Ecto neural progenitor cell (in vitro differentiated cells): ENCODE results near the gene CASP4.
"Not testable (repeated sequence)": the region's sequence is repeated elsewhere in the genome, so short reads cannot be mapped to it uniquely, and the experiment has no call there.

ENCODE experiments used
- DNase-seq: peaks from one replicate; pipeline ENCODE4 v3.0.0-alpha.2; 2018; ENCODE audit warnings: low spot score

Gene CASP4

GRCh38 chr11:104968355-104968855 lies at the start of gene CASP4:
Gene CASP4, minus strand, starts transcription at chr11:104968574. Its CDS starts 49 bp downstream, at chr11:104968525.
- DNase-seq, result no peak

DNA sequence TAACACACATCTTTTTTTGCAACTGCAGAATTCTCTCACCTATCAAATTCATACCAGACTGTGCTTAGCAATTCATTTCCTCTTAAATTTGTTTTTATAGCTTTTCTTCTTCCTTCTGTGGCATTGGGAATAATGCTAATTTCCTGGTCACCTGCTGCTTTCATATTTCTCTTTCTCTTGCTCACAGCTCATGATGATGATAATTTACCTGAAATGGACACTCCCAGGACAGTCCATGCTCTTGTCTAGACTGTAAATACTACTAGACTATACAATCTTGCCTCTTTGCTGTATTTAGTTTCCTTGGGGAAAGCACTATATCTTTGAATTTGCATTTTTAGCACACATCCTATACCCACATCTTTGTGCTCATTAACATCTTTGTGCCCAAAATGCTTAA lies 39.1 kb upstream of the CASP4 start:
- DNase-seq, result no peak

DNA sequence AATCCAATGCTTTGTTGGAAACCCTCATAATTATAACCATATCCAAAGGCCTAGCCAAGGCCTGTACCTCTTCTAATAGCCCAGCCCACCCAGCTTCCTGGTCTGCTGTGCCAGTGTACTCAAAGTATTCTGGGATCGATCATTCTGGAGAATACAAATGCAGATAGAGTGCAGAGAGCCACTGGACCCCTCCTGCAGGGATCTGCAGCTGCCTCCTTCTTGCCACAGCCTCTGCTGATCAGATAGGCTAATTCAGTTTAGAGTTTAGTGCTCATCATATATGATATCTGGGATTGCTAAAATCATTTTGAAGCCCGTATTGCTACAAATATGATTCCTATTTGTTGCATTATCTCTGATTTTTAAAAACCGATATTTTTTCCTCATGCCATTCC lies 37.1 kb upstream of the CASP4 start:
- DNase-seq, result no peak

GRCh38 chr11:105004021-105004420 lies 35.6 kb upstream of the CASP4 start:
- no peak for DNase-seq

GRCh38 chr11:105003151-105003550 lies 34.8 kb upstream of the CASP4 start:
- DNase-seq, result no peak

- peak; percentile 47 for DNase-seq
Observed at GRCh38 chr11:105000797-105001196, 32.4 kb upstream of the CASP4 start.

DNA sequence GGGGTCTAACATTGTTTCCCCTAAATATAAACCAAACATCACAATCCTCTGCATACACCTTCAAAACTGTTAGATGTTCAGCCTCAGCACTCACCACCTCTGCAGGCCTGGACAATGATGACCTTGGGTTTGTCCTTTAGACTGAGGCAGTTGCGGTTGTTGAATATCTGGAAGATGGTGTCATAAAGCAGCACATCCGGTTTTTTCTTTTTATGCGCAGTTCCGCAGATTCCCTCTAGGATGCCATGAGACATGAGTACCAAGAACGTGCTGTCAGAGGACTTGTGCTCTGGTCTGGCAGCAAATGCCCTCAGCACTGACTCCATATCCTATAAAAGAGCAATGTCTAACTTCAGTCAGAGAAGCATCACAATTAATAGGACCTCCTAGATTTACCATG lies 31.8 kb upstream of the CASP4 start:
- peak; percentile 34 for DNase-seq

DNA sequence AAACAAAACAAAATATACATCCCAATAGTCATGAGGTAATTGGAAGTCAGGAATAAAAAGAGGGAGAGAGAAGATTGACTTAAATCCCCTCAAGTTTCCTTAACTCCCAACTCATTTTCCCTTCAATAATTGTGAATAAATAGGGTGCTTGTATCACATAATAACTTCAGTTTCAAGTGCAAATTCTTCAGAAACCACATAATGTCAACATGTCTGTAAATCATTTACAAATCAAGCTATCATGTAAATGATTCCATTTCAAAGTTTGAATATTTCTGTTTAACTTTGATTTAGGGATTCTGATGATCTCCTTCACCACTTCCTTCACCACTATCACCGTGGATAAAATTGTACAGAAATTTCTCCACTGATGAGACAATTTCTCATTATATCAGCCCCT lies 31.3 kb upstream of the CASP4 start:
- no peak for DNase-seq

GRCh38 chr11:104997288-104997687 lies 28.9 kb upstream of the CASP4 start:
- no peak for DNase-seq

DNA sequence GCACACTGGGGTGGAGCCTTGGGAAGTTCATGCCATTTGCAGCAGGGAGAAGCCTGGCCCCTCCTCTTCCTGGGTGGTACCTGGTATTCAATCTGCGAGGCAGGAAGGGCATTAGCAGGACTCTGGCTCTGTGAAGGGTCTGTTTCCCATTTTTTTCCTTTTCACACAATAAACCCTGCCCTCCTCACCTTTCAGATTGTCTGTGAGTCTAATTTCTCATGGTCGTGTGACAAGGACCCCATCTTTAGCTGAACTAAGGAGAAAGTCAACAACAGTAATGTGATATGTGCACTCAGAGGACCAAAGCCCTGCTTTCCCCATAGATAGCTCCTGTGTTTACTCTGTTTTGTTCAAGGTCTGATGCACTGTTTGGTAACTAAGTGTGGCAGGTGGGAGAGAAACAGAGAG lies 26.6 kb upstream of the CASP4 start:
- no peak for DNase-seq

DNA sequence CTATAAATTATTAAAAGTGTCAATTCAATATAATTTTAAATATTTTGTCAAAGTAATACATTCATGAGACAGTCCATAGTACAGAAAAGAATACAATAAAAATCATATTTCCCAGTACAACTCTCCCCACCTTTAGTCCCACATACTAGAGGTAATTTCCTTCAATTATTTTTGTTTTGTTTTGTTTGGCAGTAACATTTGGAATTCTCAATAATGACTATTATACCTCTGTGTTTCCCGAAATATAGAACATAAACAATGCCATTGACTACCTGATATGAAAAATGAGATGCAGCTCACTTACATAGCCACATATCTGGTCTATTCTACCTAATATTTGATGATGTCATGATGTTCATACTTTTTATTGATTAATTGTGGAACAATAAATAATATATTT lies 24.4 kb upstream of the CASP4 start:
- no peak for DNase-seq

DNA sequence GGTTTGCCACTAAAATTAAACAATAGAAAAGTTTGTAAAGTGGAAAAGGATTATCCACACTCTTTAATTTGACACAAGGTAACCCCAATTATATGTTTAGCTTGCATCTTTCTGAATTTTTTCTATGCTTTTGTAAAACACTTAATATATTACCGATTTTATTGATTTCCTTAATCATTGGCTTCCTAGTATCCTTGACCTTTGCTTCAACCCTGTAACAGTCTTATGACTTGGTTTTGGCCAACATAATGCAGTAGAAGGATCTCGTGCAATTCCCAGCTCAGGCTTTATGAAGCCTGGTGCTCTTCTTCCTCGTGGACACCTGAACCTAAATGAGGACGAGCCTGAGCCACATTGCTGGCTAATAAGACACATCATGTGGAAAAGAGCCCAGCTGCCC lies 23.6 kb upstream of the CASP4 start:
- DNase-seq, result no peak

DNA sequence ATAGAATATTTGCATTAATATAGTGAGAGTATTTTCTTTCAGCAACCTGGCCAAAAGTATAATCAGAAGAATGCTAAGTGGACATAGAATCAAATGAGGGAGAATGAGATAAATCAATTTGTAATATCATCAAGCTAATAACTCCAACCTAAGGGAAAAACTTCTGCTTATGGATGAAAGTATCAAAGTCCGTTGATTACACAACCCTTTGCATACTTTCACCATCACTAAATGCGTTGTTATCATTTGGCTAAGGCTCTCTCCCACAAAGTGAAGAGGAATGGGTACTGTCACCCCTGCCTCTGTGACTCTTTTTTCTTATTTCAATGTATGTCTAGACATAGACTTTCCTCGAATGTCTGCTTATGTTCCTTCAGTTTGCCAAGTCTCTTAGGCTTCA lies 16.4 kb upstream of the CASP4 start:
- DNase-seq, result no peak

DNA sequence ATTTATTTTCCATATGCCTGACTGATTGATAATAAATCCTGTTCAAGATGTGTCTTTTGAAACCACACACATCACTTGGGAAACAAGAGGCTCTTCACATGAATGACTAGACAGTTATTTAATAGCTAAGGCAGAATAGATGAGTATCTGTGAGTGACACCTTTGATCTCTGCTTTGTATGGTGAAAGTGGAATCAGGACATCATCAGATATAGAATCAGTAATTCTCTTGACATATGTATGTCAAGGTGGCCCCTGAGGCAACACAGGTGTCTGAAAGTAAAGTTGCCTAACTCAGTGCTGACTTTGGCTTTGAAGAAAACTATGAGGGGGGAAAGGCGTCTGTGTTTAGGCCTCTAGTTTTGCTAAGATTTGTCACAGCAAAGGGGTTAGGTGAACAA lies 11.5 kb upstream of the CASP4 start:
- DNase-seq, result no peak

GRCh38 chr11:104973616-104974015 lies 5.2 kb upstream of the CASP4 start:
- DNase-seq, result no peak

GRCh38 chr11:104972924-104973323 lies 4.5 kb upstream of the CASP4 start:
- not testable (repeated sequence) for DNase-seq

- DNase-seq, result no peak
Observed at GRCh38 chr11:104970756-104971155, 2.4 kb upstream of the CASP4 start.

GRCh38 chr11:104968856-104969776 lies 742 bp upstream of the CASP4 start:
- peak; percentile 50 for DNase-seq

DNA sequence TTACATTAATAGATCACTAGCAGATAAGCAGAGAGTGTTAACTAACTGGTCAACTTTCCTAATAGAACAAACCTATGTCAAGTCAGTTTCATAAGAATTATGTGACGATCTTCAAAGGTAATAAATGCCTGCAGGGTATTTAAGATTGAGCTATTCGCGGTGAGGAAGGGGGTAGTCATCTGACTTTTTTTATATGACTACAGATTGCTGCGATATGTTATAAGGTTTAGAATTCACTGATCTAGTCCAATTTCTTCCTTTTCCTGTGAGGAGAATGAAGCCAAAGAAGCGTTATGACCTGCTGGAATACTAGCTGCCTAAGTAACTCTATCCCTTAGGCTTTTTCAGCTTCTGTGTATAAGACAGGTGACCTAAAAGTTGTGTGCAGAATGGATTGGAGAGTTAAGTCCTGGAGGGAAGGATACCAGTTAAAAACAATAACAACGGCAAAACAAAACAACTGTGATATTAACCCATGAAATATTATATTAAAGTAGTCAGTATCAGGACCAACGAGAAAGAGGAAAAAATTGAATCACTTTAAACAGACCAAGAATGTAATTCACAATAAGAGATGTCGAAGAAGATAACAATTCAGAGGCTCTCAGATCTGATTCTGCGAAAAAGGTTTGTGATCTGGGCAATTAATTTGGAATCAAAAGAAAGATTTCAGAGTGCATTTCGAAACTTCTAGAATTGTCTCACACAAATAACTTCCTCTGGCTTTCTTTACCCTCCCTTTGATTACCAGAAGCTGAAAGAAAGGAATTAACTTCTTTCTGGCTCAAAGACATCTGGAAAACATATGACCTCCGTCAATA lies 630 bp downstream of the CASP4 start:
- no peak for DNase-seq

DNA sequence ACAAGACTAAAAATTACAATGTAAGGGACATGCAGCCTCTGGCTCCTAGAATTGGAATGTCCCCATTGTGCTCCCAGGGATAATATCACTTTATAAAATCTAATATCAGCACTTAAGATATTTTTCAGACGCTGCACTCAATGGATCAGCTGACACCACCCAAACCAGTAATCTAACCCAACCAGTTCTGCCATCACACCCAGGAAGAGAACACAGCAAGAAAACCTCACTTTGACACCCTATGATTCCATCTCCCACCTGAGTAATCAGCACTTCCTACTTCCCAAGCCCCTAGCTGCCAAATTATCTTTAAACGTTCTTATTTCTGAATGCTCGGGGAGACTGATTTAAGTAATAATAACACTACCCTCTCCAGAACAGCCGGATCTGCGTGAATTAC lies 2.6 kb downstream of the CASP4 start:
- no peak for DNase-seq

DNA sequence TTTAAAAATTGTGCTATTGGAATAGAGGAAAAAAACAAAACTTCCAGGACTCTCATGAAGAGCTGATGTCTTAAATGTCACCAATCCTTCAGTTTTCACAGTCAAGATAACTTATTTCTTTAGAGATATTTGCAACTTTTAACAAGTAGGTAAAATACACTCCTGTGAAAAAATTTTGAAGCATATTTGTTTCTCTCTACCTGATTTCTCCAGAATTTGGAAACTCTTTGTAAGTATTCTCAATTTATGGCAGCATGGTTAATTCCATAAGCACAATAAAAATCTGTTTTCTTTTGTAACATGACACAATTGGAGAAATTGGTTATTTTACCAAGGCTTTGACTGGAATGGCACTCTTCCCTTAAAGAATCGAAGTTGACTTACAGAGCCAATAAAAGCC lies 4.1 kb downstream of the CASP4 start:
- DNase-seq, result no peak

GRCh38 chr11:104962852-104963251 lies 5.5 kb downstream of the CASP4 start:
- no peak for DNase-seq

DNA sequence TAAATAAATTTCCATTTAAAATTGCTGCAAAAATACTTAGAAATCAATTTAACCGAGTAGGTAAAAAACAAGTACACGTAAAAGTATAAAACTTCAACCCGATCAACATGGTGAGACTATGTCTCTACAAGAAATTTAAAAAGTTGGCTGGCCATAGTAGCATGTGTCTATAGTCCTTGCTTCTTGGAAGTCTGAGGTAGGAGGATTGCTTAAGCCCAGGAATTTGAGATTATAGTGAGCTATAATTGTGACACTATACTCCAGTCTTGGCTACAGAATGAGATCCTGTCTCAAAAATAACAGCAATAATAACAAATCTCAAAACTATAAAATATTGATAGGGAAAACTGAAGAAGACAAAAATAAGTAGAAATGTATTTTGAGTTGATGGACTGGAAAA lies 11.1 kb downstream of the CASP4 start:
- DNase-seq, result no peak
